GM13976 (cell line): ENCODE measurements around the gene ITGA7.

ENCODE experiments used
- DNase-seq: peaks from one replicate; pipeline ENCODE4 v3.0.0; 2012; ENCODE audit warnings: low spot score
- in situ Hi-C: fragments of 300-500 bp; cut with MboI; formaldehyde crosslinking; loops from one replicate; pipeline ENCODE4 v1.12.0; 2022; ENCODE audit warnings: low sequenced_read_pairs, mixed read lengths, inconsistent platforms; ENCODE audit not compliant: unreplicated experiment
- TF ChIP-seq, protein P1 (sequence below): IDR thresholded peaks from 2 replicates; pipeline ENCODE4 v1.5.1; 2012; ENCODE audit warnings: borderline replicate concordance, mild to moderate bottlenecking; ENCODE audit not compliant: insufficient read depth; ENCODE audit errors: extremely low read depth, missing control alignments, control extremely low read depth

ITGA7 gene

DNA sequence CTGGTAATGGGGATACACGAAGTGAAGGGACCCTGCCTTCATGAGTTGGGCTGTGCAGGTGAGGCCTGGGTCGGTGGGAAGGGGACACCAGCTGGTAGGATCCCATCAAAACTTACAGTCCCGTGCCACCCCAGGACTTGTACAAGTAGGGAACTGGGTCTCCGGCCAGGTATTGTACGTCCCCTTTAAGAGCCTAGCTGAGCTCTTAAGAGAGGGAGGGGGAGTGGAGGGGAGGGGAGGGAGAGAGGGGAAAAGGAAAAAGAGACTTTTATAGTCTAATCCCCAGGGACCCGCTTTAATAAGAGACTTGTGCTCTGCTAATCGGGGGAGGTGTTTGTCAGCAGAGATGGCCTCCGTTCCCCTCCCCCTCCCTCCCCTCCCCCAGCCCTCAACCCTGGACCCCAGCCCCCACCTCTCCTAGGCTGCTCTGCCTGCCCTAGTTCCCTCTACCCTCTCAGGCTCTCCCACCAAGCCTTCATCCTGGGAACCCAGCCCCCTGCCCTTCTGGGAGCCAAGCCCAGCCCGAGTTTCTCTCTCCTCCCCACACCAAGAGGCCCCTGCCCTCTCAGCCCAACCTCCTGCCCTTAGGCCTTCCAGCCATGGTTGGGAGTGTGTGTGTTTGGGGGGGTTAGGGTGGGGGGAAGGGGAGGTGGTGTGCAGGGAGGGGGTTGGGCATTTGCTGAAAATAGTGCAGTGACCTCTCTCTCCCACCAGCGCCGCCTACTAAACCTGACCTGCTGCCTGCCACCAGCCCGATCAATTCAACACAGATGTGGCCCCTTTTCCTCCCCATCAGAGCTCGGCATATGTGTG is 37.9 kb upstream of the ITGA7 start:
- in situ Hi-C loops, result no loop called here
- TF ChIP-seq, protein P1, sequence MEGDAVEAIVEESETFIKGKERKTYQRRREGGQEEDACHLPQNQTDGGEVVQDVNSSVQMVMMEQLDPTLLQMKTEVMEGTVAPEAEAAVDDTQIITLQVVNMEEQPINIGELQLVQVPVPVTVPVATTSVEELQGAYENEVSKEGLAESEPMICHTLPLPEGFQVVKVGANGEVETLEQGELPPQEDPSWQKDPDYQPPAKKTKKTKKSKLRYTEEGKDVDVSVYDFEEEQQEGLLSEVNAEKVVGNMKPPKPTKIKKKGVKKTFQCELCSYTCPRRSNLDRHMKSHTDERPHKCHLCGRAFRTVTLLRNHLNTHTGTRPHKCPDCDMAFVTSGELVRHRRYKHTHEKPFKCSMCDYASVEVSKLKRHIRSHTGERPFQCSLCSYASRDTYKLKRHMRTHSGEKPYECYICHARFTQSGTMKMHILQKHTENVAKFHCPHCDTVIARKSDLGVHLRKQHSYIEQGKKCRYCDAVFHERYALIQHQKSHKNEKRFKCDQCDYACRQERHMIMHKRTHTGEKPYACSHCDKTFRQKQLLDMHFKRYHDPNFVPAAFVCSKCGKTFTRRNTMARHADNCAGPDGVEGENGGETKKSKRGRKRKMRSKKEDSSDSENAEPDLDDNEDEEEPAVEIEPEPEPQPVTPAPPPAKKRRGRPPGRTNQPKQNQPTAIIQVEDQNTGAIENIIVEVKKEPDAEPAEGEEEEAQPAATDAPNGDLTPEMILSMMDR, result no peak
- DNase-seq, result no peak

DNA sequence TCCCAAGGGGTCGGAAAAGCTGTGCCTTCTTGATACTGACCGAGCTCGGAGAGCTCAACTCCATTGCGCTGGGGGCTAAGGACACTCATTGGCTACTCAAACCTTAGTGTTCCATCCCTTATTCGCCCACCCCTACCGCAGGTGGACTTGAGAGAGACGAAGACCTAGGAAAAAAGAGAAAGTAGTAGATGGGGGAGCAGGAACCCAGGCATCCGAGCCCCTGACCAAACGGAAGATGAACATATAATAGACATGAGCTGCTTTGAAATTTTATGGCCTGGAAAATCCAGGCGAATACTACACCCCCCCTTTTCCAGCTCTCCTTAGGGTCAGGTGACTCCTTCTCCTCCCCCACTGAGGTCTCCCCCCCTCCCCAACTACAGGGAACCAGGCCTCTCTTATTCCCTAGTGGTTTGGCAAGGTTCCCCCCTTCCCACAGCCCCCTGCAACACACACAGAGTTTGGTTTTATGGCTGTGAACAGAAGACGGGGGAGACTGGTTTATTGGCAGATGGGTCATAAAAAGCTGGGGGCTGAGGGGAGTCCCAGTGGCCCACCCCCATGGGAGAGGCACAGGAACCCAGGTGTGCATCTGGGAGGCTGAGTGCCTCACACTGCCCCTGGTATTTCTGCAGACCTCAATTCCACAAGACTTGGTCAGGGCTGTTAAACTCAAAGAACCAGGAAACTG is 36.8 kb upstream of the ITGA7 start:
- TF ChIP-seq, protein P1, result no peak
- in situ Hi-C loops, result no loop called here
- no peak for DNase-seq

DNA sequence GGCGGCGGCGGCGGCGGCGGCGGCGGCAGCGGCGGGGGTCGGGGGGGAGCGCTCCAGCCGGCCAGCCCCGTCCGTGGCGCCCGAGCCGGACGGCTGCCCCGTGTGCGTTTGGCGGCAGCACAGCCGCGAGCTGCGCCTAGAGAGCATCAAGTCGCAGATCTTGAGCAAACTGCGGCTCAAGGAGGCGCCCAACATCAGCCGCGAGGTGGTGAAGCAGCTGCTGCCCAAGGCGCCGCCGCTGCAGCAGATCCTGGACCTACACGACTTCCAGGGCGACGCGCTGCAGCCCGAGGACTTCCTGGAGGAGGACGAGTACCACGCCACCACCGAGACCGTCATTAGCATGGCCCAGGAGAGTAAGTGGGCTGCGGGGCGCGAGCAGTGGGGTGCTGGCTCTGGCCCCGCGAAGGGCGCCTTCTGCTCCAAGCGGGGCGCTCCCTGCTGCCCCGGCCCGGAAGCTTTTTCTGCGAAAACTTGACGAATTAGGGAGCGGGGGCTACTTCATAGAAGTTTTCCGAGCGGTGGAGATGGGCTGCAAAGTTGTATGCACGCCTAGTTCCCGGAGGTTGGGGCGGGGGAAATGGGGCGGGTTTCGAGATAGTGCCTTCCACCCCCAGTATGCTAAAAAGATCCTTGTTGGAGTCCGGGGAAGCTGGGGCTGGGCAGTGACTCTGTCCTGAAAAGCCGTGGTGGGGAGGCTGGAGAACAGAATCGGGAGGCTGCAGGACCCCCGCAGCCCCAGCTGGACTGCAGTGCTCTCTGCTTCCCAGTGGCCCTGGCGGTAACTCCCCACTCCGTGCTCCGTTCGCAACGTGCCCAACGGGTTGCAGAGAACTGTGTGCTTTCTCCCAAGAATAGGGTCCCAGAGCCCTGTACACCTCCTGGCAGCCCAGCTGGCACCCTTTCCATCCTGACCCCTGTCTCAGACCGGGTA is 36.0 kb upstream of the ITGA7 start:
- in situ Hi-C loops, result no loop called here
- TF ChIP-seq, protein P1, result peak; percentile 37
- DNase-seq, result peak; percentile 80

DNA sequence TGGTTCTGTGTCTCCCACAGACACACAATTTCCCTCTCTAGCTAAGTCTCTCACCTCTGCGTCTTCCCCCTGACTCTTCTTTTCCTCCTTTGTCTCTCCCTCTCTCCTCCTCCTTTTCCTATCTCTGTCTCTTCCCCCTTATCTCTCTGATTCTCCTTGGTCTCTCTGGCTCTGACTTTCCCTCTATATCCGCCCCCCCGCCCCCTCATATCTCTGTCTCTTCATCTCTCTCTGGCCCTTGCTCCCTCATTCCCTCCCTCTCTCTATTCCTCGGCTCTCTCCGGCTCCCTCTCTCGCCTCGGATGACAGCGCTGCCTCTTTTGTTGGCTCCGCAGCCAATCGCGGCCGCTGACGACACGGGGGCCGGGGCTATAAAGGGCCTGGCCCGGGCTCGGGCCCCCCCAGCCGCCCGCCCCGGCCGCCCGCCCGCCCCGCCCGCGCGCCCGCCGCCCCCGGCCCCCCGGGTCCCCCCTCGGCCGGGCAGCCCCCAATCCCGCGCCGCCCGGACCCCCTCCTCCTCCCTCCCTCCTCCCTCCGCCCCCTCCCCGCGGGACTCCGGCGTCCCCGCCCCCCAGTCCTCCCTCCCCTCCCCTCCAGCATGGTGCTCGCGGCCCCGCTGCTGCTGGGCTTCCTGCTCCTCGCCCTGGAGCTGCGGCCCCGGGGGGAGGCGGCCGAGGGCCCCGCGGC is 35.2 kb upstream of the ITGA7 start, which contains the start of gene GDF11:
Gene GDF11, plus strand, starts transcription at position 404 of the 687 bp plus-strand sequence. Its CDS starts 195 bp downstream, at position 599.
- DNase-seq, result peak; percentile 88
- in situ Hi-C loops, result no loop called here
- TF ChIP-seq, protein P1, result no peak

DNA sequence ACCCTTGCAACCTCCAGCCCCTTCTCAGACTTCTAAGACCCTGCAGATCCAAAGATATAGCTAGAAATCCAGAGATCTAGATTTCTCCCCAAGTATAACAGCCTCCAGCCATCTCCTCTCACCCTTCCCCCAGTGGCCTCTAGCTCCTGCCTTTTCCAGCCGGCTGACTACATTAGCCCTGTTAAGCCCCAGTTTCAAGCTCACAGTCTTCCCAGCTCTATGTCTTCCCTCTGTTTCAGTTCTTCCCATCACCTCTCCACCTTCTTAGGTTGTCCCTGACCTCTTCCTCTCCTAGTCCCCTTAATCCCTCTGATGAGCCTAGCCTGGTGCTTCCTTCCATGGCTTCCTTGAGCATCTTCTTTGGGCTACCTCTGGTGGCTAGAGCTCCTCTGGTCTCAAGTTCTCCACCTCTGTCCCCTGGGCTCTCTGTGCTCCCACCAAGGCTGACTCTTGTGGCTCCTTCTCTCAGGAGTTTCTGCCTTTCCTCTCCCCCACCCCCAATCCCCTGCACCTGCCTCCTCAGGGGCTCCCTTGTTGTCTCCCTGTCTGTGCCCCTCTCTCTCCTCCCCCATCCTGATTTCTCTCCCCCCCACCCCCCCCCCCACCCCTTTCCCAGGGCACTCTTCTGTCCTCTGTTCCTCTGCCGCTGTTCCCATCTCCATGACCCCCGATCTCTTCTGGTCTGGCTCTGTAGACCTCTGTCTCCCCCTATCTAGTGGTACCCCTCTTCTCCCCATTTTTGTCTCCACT is 34.4 kb upstream of the ITGA7 start:
- no peak for DNase-seq
- TF ChIP-seq, protein P1, result no peak
- in situ Hi-C loops, result no loop called here

DNA sequence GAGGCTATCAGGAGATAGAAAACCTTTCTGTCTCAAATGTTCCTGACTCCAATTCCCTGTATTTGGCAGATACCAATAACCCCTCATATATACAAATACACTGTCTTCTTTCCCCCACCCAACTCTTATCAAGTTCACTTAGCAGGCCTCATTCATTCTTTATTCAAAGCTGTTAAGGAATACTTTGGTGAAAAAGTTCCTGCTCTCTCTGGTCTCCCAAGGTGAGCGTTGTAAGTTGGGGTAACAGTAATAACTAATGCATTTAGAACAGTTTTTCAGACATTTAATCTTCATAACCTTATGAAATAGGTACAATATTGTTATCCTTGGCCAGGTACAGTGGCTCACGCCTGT is 31.3 kb upstream of the ITGA7 start:
- in situ Hi-C loops, result loop anchor here (10.0 kb wide), 2 partner anchors 206 to 296 kb away; no protein-coding TSS in a partner anchor
- TF ChIP-seq, protein P1, result no peak
- no peak for DNase-seq
